NCI-H187 treated with DMSO at 0.1 percent for 48 hours (cell line): ENCODE measurements around the gene RNF181.
"Not testable (repeated sequence)": the region's sequence is repeated elsewhere in the genome, so short reads cannot be mapped to it uniquely, and the experiment has no call there.

ENCODE experiments used
- DNase-seq: peaks from one replicate; lab custom pipeline; 2025; lab: John Stamatoyannopoulos, UW

The RNF181 gene

GRCh38 chr2:85614757-85615156, 19.2 kb downstream of the RNF181 start:
- not testable (repeated sequence) for DNase-seq

- DNase-seq: no peak
Observed at GRCh38 chr2:85615413-85615728, 19.8 kb downstream of the RNF181 start.

- not testable (repeated sequence) for DNase-seq
Observed at GRCh38 chr2:85617723-85618122, 22.2 kb downstream of the RNF181 start.

- DNase-seq: no peak
Observed at GRCh38 chr2:85619617-85620016, 24.1 kb downstream of the RNF181 start.

- no peak for DNase-seq
Observed at GRCh38 chr2:85621338-85621737, 25.8 kb downstream of the RNF181 start.

- no peak for DNase-seq
Observed at GRCh38 chr2:85623991-85624390, 28.4 kb downstream of the RNF181 start.

GRCh38 chr2:85628658-85629057, 33.1 kb downstream of the RNF181 start:
- DNase-seq: no peak

- no peak for DNase-seq
Observed at GRCh38 chr2:85631316-85631715, 35.8 kb downstream of the RNF181 start.

GRCh38 chr2:85635011-85635410, 39.5 kb downstream of the RNF181 start:
- no peak for DNase-seq

- DNase-seq: no peak
Observed at GRCh38 chr2:85635636-85636035, 40.1 kb downstream of the RNF181 start.

GRCh38 chr2:85642725-85643124, 47.2 kb downstream of the RNF181 start:
- DNase-seq: no peak

- no peak for DNase-seq
Observed at GRCh38 chr2:85644909-85645308, 49.4 kb downstream of the RNF181 start.

- DNase-seq: no peak
Observed at GRCh38 chr2:85646166-85646565, 50.6 kb downstream of the RNF181 start.
